MM.1S (cell line): ENCODE measurements around the gene ESF1.

Experiments used
- CTCF ChIP-seq: fragments of 300-600 bp; sonication (generic); IDR thresholded peaks from 2 replicates; pipeline ENCODE4 v1.5.1; 2016; ENCODE audit warnings: antibody characterized with exemption, low read length, mixed read lengths
- EZH2 ChIP-seq: fragments of 300-600 bp; sonication (generic); optimal IDR thresholded peaks from 2 replicates; pipeline ENCODE3; 2017; ENCODE audit warnings: low read depth, mild to moderate bottlenecking, antibody characterized with exemption, low read length, mixed read lengths
- EZH2phosphoT487 ChIP-seq: fragments of 300-600 bp; sonication (generic); IDR thresholded peaks from 2 replicates; pipeline ENCODE4 v1.6.1; 2018; ENCODE audit warnings: antibody characterized with exemption, low read length

GRCh38 chr20:13736436-13737191, 48.1 kb downstream of the ESF1 start:
- no peak for TF ChIP-seq CTCF
- TF ChIP-seq EZH2 = no peak
- no peak for TF ChIP-seq EZH2phosphoT487
